ENCODE data around the gene RAB11FIP3.
"Not testable (repeated sequence)": the region's sequence is repeated elsewhere in the genome, so short reads cannot be mapped to it uniquely, and the experiment has no call there.

Gene RAB11FIP3

DNA sequence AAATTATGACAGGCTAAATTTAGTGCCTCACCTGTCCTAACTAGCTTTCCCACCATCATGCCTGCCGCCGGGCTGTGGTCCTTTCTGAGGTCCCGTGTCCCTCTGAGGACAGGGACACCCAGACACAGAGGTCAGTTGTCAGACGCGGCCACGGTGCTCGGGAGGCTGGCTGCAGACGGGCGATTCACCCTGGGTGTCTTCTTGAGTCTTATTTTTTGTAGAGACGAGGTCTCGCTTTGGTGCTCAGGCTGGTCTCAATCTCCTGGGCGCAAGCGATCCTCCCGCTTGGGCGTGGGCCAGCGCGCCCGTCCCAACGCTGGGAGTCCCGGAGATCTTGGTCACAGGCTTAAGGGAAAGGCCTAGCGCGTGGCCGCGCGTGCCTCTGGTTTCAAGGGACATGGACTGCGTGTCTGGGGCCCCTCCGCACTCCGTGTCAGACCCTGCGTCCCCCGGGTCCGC, 797 bp upstream of the RAB11FIP3 start:
- no peak for DNase-seq

- DNase-seq = no peak
Measured at GRCh38 chr16:425740-426114, 278 bp downstream of the RAB11FIP3 start.

DNA sequence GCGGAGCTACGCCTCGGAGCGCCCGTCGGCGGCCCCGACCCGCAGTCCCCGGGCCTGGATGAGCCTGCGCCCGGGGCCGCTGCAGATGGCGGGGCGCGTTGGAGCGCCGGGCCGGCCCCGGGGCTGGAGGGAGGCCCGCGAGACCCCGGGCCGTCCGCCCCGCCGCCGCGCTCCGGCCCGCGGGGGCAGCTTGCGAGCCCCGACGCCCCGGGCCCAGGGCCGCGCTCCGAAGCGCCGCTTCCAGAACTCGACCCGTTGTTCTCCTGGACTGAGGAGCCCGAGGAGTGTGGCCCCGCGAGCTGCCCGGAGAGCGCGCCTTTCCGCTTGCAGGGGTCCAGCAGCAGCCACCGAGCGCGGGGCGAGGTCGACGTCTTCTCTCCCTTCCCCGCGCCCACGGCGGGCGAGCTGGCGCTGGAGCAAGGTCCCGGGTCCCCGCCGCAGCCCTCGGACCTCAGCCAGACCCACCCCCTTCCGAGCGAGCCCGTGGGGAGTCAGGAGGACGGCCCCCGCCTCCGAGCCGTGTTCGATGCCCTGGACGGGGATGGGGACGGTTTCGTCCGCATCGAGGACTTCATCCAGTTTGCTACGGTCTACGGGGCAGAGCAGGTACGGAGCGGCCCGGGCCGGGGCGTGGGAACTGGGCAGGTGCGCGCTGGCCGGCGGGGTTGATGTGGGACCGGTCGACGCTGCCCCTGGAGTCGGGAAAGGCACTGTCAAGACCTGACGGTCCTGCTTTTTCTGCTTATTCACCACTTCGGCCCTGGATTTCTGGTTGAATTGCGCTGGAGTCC, 861 bp downstream of the RAB11FIP3 start:
- DNase-seq = no peak

- DNase-seq = no peak
Measured at GRCh38 chr16:426906-427249, 1.4 kb downstream of the RAB11FIP3 start.

- DNase-seq = no peak
Measured at GRCh38 chr16:427250-427649, 1.8 kb downstream of the RAB11FIP3 start.

DNA sequence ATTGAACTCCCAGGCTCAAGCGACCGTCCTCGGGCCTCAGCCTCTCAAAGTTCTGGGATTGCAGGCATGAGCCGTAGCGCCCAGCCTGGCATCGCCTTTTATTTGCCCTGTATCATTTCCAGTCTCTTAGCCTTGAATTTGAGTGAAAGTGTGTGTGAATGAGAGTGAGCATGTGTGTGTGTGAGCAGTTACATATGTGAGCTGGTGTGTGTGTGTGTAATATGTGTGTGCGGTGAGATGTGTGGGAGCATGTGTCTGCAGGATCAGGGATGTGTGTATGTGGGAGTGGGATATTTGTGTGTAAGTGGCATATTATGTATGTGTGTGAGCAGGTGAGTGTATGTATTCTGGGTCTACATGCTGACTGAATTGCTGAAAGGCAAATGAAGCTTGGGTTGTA, 5.5 kb downstream of the RAB11FIP3 start:
- DNase-seq = no peak

GRCh38 chr16:440627-441026, 15.2 kb downstream of the RAB11FIP3 start:
- no peak for DNase-seq

- no peak for DNase-seq
Measured at GRCh38 chr16:441447-441846, 16.0 kb downstream of the RAB11FIP3 start.

GRCh38 chr16:442976-443375, 17.5 kb downstream of the RAB11FIP3 start:
- DNase-seq = no peak

DNA sequence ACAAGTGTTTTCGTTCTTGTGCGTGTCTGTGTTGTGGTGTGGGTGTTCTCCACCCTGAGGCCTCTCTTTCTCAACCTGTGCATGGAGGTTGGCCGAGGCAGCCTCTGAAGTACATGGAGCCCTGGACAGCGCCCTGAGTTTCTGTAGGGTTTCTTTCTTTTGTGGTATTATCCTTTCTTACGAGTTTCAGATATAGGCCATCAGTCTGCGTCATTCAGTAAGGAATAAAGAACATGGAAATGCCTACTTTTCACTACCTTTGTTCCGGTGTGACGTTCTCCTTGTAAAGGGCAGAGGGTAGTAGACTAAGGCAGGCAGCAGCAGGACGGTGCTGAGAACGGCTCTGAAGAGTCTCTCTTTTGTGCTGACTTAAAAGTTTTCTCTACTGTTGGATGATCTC, 18.6 kb downstream of the RAB11FIP3 start:
- DNase-seq = no peak

GRCh38 chr16:445566-445965, 20.1 kb downstream of the RAB11FIP3 start:
- no peak for DNase-seq

DNA sequence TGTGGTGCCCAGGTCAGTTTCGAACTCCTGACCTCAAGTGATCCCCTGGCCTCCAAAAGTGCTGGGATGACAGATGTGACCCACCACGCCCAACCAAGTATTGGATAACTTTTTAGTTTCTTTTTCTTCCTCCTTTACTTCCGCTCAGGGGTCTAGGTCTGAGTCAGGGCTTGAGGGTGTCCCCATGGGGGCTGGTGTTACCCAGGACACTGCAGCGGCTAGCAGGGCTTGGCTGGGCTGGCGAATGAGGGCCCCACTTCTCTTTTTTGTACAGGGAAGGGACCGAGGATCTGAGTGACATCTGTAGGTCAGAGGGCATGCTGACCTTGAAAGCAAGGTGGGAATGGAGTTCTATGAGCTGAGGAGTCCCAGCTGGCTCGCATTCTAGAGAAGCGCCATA, 24.9 kb downstream of the RAB11FIP3 start:
- no peak for DNase-seq

GRCh38 chr16:450785-451512, 25.5 kb downstream of the RAB11FIP3 start:
- DNase-seq = no peak

GRCh38 chr16:454397-454940, 29.0 kb downstream of the RAB11FIP3 start:
- DNase-seq = no peak

DNA sequence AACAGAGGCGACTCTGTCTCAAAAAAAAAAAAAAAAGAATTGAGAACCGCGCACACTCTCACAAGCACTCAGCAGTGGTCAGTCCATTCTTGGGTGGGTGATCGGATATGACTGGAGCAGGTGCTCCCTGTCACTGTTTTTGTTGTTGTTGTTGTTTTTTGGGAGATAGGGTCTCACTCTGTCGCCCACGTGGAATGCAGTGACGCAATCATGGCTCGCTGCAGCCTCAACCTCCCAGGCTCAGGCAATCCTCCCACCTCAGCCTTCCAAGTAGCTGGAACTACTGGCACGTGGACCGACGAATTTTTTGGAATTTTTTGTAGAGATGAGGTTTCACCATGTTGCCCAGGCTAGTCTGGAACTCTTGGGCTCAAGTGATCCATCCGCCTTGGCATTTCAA, 30.0 kb downstream of the RAB11FIP3 start:
- DNase-seq = no peak

GRCh38 chr16:456891-457483, 31.5 kb downstream of the RAB11FIP3 start:
- no peak for DNase-seq

GRCh38 chr16:457732-458400, 32.4 kb downstream of the RAB11FIP3 start:
- no peak for DNase-seq

DNA sequence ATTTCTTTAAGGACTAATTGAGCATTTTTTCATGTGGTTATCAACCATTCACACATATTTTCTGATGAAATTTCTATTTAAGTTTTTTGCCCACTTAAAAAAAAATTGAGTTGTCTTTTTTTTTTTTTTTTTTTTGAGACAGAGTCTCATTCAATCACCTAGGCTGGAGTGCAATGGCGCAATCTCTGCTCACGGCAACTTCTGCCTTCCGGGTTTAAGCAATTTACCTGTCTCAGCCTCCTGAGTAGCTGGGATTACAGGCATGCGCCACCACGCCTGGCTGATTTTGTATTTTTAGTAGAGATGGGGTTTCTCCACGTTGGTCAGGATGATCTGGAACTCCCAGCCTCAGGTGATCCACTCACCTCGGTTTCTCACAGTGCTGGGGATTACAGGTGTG, 34.3 kb downstream of the RAB11FIP3 start:
- no peak for DNase-seq

GRCh38 chr16:460787-461186, 35.3 kb downstream of the RAB11FIP3 start:
- DNase-seq = no peak

DNA sequence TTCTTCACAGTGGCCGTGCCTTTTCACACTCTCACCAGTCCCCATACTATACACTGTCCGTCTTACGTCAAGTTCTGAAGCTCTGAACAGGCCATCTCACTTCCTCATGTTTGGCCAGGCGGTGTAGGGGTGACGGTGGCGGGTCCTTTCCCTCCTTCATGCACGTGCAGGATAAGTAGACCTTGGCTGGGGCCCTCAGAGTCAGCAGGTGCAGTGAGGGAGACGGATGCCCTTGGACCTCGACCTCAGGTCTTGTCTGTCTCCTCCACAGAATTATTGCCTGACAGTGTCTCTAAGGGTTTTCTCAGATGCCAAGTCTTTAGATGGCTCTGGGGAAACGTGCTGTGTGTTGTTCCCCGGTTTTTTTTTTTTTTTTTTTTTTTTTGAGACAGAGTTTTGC, 37.6 kb downstream of the RAB11FIP3 start:
- DNase-seq = no peak

DNA sequence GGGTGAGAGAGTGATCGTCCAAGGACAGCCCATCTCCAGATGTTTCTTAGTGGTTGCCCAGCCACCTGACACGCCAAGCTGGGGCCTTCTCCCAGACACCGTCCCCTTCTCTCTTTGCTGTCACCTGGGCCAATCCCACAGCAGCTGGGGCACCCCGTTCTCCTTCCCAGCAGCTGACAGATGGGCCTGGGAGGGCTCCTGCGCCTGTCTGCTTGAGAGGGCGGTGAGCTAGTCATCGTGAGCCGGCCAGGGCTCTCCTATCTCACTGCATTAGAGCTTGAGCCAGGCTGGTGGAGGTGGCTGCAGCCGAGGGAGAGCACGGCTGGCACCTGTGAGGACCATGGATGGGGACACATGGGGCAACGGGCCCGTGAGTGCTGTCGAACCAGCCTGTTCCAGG, 41.2 kb downstream of the RAB11FIP3 start:
- no peak for DNase-seq

DNA sequence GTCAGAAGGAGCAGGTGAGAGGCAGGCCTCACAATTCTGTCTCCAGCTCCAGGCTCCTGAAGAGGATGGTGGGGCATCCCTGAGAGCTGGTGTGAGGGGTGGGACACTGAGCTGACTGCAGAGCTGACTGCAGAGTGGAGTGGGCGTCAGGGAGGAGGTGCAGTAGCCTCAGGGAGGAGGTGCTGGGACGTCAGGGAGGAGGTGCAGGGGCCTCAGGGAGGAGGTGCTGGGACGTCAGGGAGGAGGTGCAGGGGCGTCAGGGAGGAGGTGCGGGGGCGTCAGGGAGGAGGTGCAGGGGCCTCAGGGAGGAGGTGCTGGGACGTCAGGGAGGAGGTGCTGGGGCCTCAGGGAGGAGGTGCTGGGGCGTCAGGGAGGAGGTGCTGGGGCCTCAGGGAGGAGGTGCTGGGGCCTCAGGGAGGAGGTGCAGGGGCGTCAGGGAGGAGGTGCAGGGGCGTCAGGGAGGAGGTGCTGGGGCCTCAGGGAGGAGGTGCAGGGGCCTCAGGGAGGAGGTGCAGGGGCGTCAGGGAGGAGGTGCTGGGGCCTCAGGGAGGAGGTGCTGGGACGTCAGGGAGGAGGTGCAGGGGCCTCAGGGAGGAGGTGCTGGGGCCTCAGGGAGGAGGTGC, 41.9 kb downstream of the RAB11FIP3 start:
- DNase-seq = not testable (repeated sequence)

Data from CD4-positive, alpha-beta T cell treated with Interleukin-10 for 1 hour (primary cell).